ENCODE results near the gene PIP5K1C. TPM values are rescaled to one million over a fixed set of nuclear protein-coding genes. Genes with fewer than 3 reads are reported as not detected.

The PIP5K1C gene
- total RNA-seq, 1 donor from 2014 or later: 11.7 TPM

- H3K4me3 ChIP-seq (ENCODE audit: low read depth, low read length): no peak overlapping the region
- TF ChIP-seq CTCF (conservative IDR thresholded peaks at IDR 0.05; ENCODE audit: low read depth, low read length): no peak
- no peak for DNase-seq (ENCODE audit: low read depth)
Observed at GRCh38 chr19:3730457-3730958, 30.2 kb upstream of the PIP5K1C start.

GRCh38 chr19:3725640-3726310 lies 25.5 kb upstream of the PIP5K1C start:
- no peak for TF ChIP-seq CTCF (conservative IDR thresholded peaks at IDR 0.05; ENCODE audit: low read depth, low read length)
- no peak overlapping the region for H3K4me3 ChIP-seq (ENCODE audit: low read depth, low read length)
- no peak for DNase-seq (ENCODE audit: low read depth)

GRCh38 chr19:3725121-3725520 lies 24.9 kb upstream of the PIP5K1C start:
- no peak for TF ChIP-seq CTCF (conservative IDR thresholded peaks at IDR 0.05; ENCODE audit: low read depth, low read length)
- no peak for DNase-seq (ENCODE audit: low read depth)
- H3K4me3 ChIP-seq (ENCODE audit: low read depth, low read length): no peak overlapping the region

GRCh38 chr19:3723883-3724282 lies 23.6 kb upstream of the PIP5K1C start:
- no peak overlapping the region for H3K4me3 ChIP-seq (ENCODE audit: low read depth, low read length)
- TF ChIP-seq CTCF (conservative IDR thresholded peaks at IDR 0.05; ENCODE audit: low read depth, low read length): no peak
- DNase-seq (ENCODE audit: low read depth): no peak

- H3K4me3 ChIP-seq (ENCODE audit: low read depth, low read length): no peak overlapping the region
- DNase-seq (ENCODE audit: low read depth): no peak
- no peak for TF ChIP-seq CTCF (conservative IDR thresholded peaks at IDR 0.05; ENCODE audit: low read depth, low read length)
Observed at GRCh38 chr19:3723110-3723488, 22.8 kb upstream of the PIP5K1C start.

GRCh38 chr19:3722443-3723109 lies 22.3 kb upstream of the PIP5K1C start:
- no peak for DNase-seq (ENCODE audit: low read depth)
- no peak for TF ChIP-seq CTCF (conservative IDR thresholded peaks at IDR 0.05; ENCODE audit: low read depth, low read length)
- H3K4me3 ChIP-seq (ENCODE audit: low read depth, low read length): no peak overlapping the region

Data from epithelial cell of proximal tubule (primary cell).